GM03348 (cell line): ENCODE results near the gene TNS3.
"Not testable (repeated sequence)": the region's sequence is repeated elsewhere in the genome, so short reads cannot be mapped to it uniquely, and the experiment has no call there.

Experiments
- DNase-seq: peaks from one replicate; pipeline ENCODE4 v3.0.0; 2012; ENCODE audit warnings: low spot score

The TNS3 gene

DNA sequence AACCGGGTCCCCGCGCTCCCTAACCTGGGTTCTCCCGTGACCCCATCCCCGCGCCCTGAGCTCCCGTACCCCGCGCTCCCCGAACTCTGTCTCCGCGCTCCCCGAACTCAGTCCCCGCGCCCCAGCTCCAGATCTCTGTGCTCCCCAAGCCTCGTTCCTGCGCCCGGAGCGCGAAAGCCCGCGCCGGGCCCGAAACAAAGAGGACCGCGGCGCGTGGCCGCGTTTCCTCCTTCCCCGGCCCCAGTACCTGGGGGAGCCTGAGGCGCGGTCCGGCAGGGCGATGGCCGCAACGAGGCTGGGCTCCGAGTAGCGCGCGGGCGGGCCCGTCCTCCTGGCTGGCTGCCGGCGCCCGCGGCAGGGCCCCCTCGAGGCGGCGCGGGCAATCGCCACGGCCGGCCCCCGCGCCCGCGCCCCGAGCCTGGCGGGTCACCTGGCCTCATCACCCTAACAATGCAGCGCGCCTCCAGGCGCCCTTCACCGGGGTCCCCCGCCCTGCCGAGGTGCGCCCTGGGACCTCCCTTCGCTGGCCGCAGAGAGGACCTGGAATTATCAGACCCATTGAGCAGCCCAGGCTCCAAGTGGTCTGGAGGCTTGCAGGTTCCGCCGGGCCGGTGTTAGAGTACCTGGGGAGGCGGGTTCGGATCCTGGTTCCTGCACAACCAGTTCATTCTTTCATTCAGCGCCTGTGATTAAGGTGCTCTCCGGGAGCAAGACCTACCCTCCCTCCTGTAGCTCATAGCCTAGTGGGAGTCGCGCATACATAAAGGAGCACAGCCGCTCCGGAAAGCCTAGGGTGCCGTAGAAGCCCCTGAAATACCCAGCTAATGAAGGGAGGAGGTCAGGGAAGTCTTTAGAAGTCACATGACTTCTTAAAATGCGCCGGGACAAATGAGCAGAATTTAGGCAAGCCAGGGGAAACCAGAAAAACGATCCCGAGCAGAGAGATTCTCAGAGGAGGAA lies at the start of gene TNS3:
Gene TNS3, minus strand, starts transcription at position 308 of the 960 bp plus-strand sequence. CDS start 142,475 bp downstream, outside the sequence.
- DNase-seq: peak; percentile 87

GRCh38 chr7:47631711-47632110 lies 49.8 kb upstream of the TNS3 start:
- DNase-seq: no peak

DNA sequence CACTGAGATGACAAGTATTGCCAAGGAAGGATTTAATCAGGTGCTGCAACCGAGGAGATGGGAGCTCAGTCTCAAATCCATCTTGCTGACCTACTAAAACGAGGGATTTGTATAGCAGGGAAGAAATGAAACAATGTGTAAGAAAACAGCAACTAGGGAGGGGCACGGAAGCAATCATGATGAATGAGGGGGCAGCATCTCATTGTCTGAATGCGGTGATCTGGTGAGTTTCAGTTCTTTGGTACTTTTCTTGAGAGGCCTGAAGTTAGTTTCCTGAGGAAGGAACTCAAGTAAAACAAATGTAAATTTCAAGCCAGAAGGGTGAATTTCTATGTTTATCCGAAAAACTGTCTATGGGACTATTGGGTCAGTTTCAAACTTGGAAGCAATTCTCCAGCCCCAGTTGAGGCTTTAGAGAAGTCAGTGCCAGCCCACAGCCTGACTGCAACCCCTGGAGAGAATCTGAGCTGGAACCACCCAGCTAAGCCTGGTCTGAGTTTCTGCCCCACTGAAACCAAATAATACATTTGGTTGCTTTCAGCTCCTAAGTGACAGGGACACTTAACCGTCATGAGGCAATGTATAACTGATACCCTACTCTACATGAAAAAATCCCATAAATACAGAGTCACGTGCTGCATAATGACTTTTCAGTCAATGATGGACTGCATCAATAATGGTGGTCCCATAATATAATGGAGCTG lies 45.8 kb upstream of the TNS3 start:
- DNase-seq: no peak

DNA sequence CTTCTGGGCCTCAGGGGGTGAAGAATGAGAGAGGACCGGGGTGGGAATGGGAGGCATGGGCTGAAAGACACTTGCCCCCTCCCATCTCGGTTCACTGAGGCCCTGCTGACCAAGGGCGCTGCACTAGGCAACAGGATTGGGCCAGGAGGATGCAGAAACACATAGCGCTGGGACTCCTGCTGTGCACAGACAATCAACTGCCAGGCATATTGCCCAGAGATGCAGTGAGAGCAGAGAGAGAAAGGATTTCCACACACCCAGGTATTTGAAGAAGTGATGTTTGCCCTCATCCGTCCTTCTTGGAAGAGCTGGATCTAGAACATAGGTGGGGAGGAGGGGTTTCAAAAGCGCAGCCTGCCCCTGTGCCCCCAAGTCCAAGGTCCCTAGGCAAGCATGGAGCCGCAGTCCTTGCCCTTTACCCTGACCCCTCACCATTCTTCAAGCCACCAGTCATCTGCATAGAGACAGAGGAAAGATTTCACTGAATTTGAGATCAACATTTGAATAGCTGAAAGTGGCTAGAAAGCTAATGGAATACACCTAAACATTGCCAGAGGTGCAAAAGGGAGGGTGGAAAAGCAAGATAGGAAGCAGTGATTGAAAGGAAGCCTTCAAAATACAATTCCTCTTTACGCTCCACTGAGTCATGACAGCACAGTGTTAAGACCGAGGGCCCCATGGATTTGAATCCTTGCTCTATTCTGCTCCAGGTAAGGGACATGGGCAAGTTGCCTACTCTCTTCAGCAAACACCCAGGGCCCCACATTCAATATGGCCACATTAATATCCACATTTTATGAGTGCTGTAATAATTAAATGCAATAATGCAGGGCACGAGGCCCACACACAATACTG lies 44.2 kb upstream of the TNS3 start:
- no peak for DNase-seq

- DNase-seq: no peak
Observed at GRCh38 chr7:47624689-47625088, 42.8 kb upstream of the TNS3 start.

GRCh38 chr7:47622946-47623640 lies 41.2 kb upstream of the TNS3 start:
- peak; percentile 65 for DNase-seq

DNA sequence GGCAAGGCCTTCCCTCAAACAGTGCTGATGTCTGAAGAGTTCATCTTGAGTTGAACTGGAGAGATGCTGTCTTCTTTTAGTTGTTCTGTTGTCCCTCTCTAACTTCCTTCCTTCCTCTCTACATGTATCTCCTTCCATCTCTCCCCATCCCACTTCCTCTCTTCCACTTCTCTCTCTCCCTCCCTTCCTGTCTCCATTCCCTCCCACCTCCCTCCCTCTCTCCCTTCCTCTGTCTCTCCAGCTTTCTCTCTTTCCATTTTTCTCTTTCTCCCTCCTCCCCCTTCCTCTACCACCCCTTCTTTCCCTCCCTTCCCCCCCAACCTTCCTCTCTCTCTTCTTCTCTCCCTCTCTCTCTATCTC lies 40.7 kb upstream of the TNS3 start:
- no peak for DNase-seq

GRCh38 chr7:47621979-47622561 lies 40.2 kb upstream of the TNS3 start:
- DNase-seq: no peak

- DNase-seq: no peak
Observed at GRCh38 chr7:47621347-47621746, 39.4 kb upstream of the TNS3 start.

- DNase-seq: no peak
Observed at GRCh38 chr7:47619806-47620205, 37.9 kb upstream of the TNS3 start.

- no peak for DNase-seq
Observed at GRCh38 chr7:47617131-47617530, 35.2 kb upstream of the TNS3 start.

GRCh38 chr7:47614450-47614849 lies 32.5 kb upstream of the TNS3 start:
- DNase-seq: no peak

GRCh38 chr7:47611045-47611511 lies 29.2 kb upstream of the TNS3 start:
- no peak for DNase-seq

DNA sequence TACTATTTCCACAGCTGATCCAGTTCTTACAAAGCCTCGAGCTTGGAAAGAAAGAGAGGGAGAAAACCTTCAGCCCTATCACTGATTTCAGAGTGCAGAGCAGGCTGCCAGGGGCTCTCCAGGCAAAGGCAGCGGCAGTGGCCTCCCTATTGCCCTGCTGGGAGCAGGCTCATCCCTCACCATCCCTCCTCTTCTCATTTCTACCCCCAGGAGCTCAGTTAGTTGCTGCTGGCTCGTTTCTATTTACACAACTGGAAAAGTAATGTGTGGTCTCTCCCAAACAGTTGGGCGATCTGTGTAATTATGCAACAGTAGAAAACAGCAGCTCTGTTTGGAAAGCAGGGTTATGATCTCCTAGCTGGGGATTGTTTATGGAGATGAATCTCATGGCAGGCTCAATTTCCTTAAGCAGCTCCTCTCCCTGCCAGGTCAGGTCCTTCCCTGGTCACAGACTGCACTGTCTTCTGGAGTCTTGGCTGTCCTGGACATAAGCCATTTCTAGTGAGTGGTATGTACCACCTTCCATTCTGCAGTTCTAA lies 28.7 kb upstream of the TNS3 start:
- peak; percentile 68 for DNase-seq

- DNase-seq: peak; percentile 58
Observed at GRCh38 chr7:47609803-47610452, 28.0 kb upstream of the TNS3 start.

DNA sequence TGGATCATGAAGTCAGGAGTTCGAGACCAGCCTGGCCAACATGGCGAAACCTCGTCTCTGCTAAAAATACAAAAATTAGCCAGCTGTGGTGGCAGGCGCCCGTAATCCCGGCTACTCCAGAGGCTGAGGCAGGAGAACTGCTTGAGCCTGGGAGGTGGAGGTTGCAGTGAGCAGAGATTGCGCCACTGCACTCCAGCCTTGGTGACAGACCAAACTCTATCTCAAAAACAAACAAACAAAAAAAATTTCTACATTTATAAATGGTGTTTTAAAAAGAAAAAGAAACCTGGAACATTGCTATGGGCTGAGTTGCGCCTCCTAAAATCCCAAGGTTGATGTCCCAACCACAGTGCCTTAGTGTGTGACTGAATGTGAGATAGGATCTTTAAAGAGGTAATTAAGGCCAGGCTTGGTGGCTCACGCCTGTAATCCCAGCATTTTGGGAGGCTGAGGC lies 24.7 kb upstream of the TNS3 start:
- not testable (repeated sequence) for DNase-seq

GRCh38 chr7:47605816-47606575 lies 24.1 kb upstream of the TNS3 start:
- DNase-seq: no peak

GRCh38 chr7:47604496-47604890 lies 22.6 kb upstream of the TNS3 start:
- DNase-seq: no peak

- not testable (repeated sequence) for DNase-seq
Observed at GRCh38 chr7:47603514-47604255, 21.8 kb upstream of the TNS3 start.
